HL-60 (cell line): Measurements from ENCODE around the gene TNFRSF17.

Experiments used
- DNase-seq, 2 experiments: peaks; one replicate each; pipeline ENCODE4 v3.0.0-alpha.2; 2010 to 2020; ENCODE audit warnings: low read depth in 1 of 2, low spot score in 1 of 2
- H3K27ac ChIP-seq: fragments of 250-450 bp; sonication (Bioruptor Pico); replicated peaks from 2 replicates; pipeline ENCODE4 v1.5.1; 2020; ENCODE audit warnings: mild to moderate bottlenecking, moderate library complexity
- H3K27me3 ChIP-seq: fragments of 250-450 bp; sonication (Bioruptor Pico); 2 replicates; pipeline ENCODE4 v1.5.1; 2021; ENCODE audit warnings: mild to moderate bottlenecking, moderate library complexity; ENCODE audit not compliant: insufficient read depth, poor library complexity, severe bottlenecking
- H3K4me3 ChIP-seq: replicated peaks from 2 replicates; pipeline ENCODE4 v1.5.1; 2011; ENCODE audit warnings: mild to moderate bottlenecking, control low read depth, low read length; ENCODE audit not compliant: insufficient read depth
- GABPA ChIP-seq: IDR thresholded peaks from 2 replicates; pipeline ENCODE4 v1.6.1; 2012; ENCODE audit warnings: low read depth
- POLR2AphosphoS5 ChIP-seq: IDR thresholded peaks from 2 replicates; pipeline ENCODE4 v1.6.1; 2012; ENCODE audit warnings: low read depth
- REST ChIP-seq: IDR thresholded peaks from 2 replicates; pipeline ENCODE4 v1.6.1; 2012; ENCODE audit warnings: low read depth; ENCODE audit not compliant: insufficient replicate concordance
- SPI1 ChIP-seq: IDR thresholded peaks from 2 replicates; pipeline ENCODE4 v1.6.1; 2012; ENCODE audit warnings: low read depth, mild to moderate bottlenecking, borderline replicate concordance
- TF ChIP-seq, protein P1 (sequence below): IDR thresholded peaks from one replicate; pipeline ENCODE4 v1.5.1; 2011; ENCODE audit warnings: low read length, control low read depth, inconsistent platforms; ENCODE audit not compliant: insufficient read depth

The TNFRSF17 gene

GRCh38 chr16:11946433-11946832 is 18.6 kb upstream of the TNFRSF17 start:
- no peak overlapping the region for H3K4me3 ChIP-seq
- no peak for TF ChIP-seq GABPA
- TF ChIP-seq REST = no peak
- TF ChIP-seq SPI1 = no peak
- TF ChIP-seq, protein P1, sequence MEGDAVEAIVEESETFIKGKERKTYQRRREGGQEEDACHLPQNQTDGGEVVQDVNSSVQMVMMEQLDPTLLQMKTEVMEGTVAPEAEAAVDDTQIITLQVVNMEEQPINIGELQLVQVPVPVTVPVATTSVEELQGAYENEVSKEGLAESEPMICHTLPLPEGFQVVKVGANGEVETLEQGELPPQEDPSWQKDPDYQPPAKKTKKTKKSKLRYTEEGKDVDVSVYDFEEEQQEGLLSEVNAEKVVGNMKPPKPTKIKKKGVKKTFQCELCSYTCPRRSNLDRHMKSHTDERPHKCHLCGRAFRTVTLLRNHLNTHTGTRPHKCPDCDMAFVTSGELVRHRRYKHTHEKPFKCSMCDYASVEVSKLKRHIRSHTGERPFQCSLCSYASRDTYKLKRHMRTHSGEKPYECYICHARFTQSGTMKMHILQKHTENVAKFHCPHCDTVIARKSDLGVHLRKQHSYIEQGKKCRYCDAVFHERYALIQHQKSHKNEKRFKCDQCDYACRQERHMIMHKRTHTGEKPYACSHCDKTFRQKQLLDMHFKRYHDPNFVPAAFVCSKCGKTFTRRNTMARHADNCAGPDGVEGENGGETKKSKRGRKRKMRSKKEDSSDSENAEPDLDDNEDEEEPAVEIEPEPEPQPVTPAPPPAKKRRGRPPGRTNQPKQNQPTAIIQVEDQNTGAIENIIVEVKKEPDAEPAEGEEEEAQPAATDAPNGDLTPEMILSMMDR = no peak
- DNase-seq = no peak
- H3K27me3 ChIP-seq = no peaks in the 10 kb centered on the region
- no peak overlapping the region for H3K27ac ChIP-seq

DNA sequence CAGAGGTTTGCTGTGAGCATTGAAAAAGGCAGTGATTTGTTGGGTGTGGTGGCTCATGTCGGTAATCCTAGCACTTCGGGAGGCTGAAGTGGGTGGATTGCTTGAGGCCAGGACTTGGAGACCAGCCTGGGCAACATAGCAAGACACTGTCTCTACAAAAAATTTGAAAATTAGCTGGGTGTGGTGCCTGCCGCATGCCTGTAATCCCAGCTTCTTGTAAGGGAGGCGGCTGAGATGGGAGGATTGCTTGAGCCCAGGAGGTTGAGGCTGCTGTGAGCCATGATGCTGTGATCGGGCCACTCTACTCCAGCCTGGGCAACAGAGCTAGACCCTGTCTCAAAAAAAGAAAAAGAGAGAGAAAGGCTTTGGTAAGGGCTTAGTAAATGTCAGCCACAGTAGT is 16.2 kb upstream of the TNFRSF17 start:
- DNase-seq = no peak
- no peak overlapping the region for H3K4me3 ChIP-seq
- no peaks in the 10 kb centered on the region for H3K27me3 ChIP-seq
- H3K27ac ChIP-seq = no peak overlapping the region
- TF ChIP-seq, protein P1 = no peak
- TF ChIP-seq POLR2AphosphoS5 (no peak), REST (no peak), GABPA (no peak), SPI1 (no peak)

- Histone ChIP-seq H3K27ac (no peak overlapping the region), H3K4me3 (no peak overlapping the region), H3K27me3 (no peaks in the 10 kb centered on the region)
- TF ChIP-seq SPI1 = no peak
- TF ChIP-seq, protein P1 = no peak
- no peak for TF ChIP-seq REST
- no peak for TF ChIP-seq POLR2AphosphoS5
- TF ChIP-seq GABPA = no peak
- peak in 1 of 2 experiments; percentile 39 for DNase-seq
Measured at GRCh38 chr16:11949527-11949926, 15.5 kb upstream of the TNFRSF17 start.
